GM13976 (cell line): ENCODE data around the gene IL9.

Source experiments
- DNase-seq: peaks from one replicate; pipeline ENCODE4 v3.0.0; 2012; ENCODE audit warnings: low spot score
- CTCF ChIP-seq: IDR thresholded peaks from 2 replicates; pipeline ENCODE4 v1.5.1; 2012; ENCODE audit warnings: borderline replicate concordance, mild to moderate bottlenecking; ENCODE audit not compliant: insufficient read depth; ENCODE audit errors: extremely low read depth, missing control alignments, control extremely low read depth
- in situ Hi-C: fragments of 300-500 bp; cut with MboI; formaldehyde crosslinking; loops from one replicate; pipeline ENCODE4 v1.12.0; 2022; ENCODE audit warnings: low sequenced_read_pairs, mixed read lengths, inconsistent platforms; ENCODE audit not compliant: unreplicated experiment

IL9 gene

GRCh38 chr5:135881819-135882218 lies 13.8 kb downstream of the IL9 start:
- in situ Hi-C loops = no loop called here
- TF ChIP-seq CTCF = no peak
- DNase-seq = no peak

GRCh38 chr5:135881244-135881643 lies 14.4 kb downstream of the IL9 start:
- in situ Hi-C loops = no loop called here
- no peak for TF ChIP-seq CTCF
- no peak for DNase-seq

GRCh38 chr5:135880801-135881200 lies 14.8 kb downstream of the IL9 start:
- DNase-seq = no peak
- no peak for TF ChIP-seq CTCF
- in situ Hi-C loops = no loop called here

- in situ Hi-C loops = no loop called here
- DNase-seq = no peak
- no peak for TF ChIP-seq CTCF
Observed at GRCh38 chr5:135880278-135880677, 15.4 kb downstream of the IL9 start.

- DNase-seq = no peak
- in situ Hi-C loops = no loop called here
- TF ChIP-seq CTCF = no peak
Observed at GRCh38 chr5:135879591-135879990, 16.1 kb downstream of the IL9 start.

- no peak for DNase-seq
- in situ Hi-C loops = no loop called here
- TF ChIP-seq CTCF = no peak
Observed at GRCh38 chr5:135878156-135878620, 17.5 kb downstream of the IL9 start.
